ENCODE results near the gene GMPR2. TPM values are rescaled to one million over a fixed set of nuclear protein-coding genes. Genes with fewer than 3 reads are reported as not detected.

The GMPR2 gene
- total RNA-seq, 1 experiment from 2014 or later = 76.9 TPM

GRCh38 chr14:24204163-24205146, 28.3 kb upstream of the GMPR2 start:
- H3K9me3 ChIP-seq = peaks cover 6% of the 10 kb centered on the region
- no peaks in the 10 kb centered on the region for H3K27me3 Mint-ChIP-seq (ENCODE audit: insufficient read depth, unreplicated experiment)
- peaks cover 21% of the 10 kb centered on the region for H3K9me3 Mint-ChIP-seq (ENCODE audit: unreplicated experiment)
- TF ChIP-seq CTCF (IDR thresholded peaks at IDR 0.05; ENCODE audit: insufficient read depth in 1 of 2, low read depth in 1 of 2, low read length in 1 of 2, severe bottlenecking in 1 of 2, unreplicated experiment in 1 of 2) = no peak
- H3K27me3 ChIP-seq (replicated peaks; ENCODE audit: control insufficient read depth, insufficient read depth, low read length) = no peaks in the 10 kb centered on the region
- peaks cover 3% of the 10 kb centered on the region for H3K36me3 ChIP-seq (ENCODE audit: control insufficient read depth, insufficient read depth, low read length)
- POLR2A ChIA-PET = no interaction called here
- H3K27ac Mint-ChIP-seq (ENCODE audit: unreplicated experiment) = no peak overlapping the region
- CTCF ChIA-PET = interaction anchor here (0.7 kb wide), 1 partner anchor 272 kb away, joined by 4 read pairs; no protein-coding TSS in a partner anchor
- no peaks in the 10 kb centered on the region for H3K4me1 ChIP-seq
- H3K4me3 Mint-ChIP-seq (ENCODE audit: unreplicated experiment) = no peak overlapping the region
- intact Hi-C loops (cut with micrococcal nuclease; ENCODE audit: unreplicated experiment) = no loop called here
- peaks cover 60% of the 10 kb centered on the region for H3K36me3 Mint-ChIP-seq (ENCODE audit: insufficient read depth, unreplicated experiment)
- DNase-seq = no peak
- H3K4me3 ChIP-seq (ENCODE audit: low read depth, low read length) = no peak overlapping the region
- no TSS peak for BruUV-seq (replicated peaks)
- no peaks in the 10 kb centered on the region for H3K4me1 Mint-ChIP-seq (ENCODE audit: low read depth, unreplicated experiment)

- CTCF ChIA-PET = no interaction called here
- no peak for DNase-seq
- Mint-ChIP-seq H3K36me3 (ENCODE audit: insufficient read depth, unreplicated experiment) (peaks cover 52% of the 10 kb centered on the region), H3K9me3 (ENCODE audit: unreplicated experiment) (peaks cover 15% of the 10 kb centered on the region), H3K4me1 (ENCODE audit: low read depth, unreplicated experiment) (no peaks in the 10 kb centered on the region), H3K4me3 (ENCODE audit: unreplicated experiment) (no peak overlapping the region), H3K27me3 (ENCODE audit: insufficient read depth, unreplicated experiment) (no peaks in the 10 kb centered on the region), H3K27ac (ENCODE audit: unreplicated experiment) (no peak overlapping the region)
- Histone ChIP-seq H3K27me3 (replicated peaks; ENCODE audit: control insufficient read depth, insufficient read depth, low read length) (no peaks in the 10 kb centered on the region), H3K36me3 (ENCODE audit: control insufficient read depth, insufficient read depth, low read length) (peaks cover 4% of the 10 kb centered on the region), H3K4me3 (ENCODE audit: low read depth, low read length) (no peak overlapping the region), H3K4me1 (no peaks in the 10 kb centered on the region), H3K9me3 (peaks cover 6% of the 10 kb centered on the region)
- no peak for TF ChIP-seq CTCF (IDR thresholded peaks at IDR 0.05; ENCODE audit: insufficient read depth in 1 of 2, low read depth in 1 of 2, low read length in 1 of 2, severe bottlenecking in 1 of 2, unreplicated experiment in 1 of 2)
- BruUV-seq (replicated peaks) = no TSS peak
- POLR2A ChIA-PET = no interaction called here
- intact Hi-C loops (cut with micrococcal nuclease; ENCODE audit: unreplicated experiment) = no loop called here
Observed at GRCh38 chr14:24206260-24207103, 26.2 kb upstream of the GMPR2 start.

- ChIA-PET POLR2A (no interaction called here), CTCF (no interaction called here)
- H3K36me3 ChIP-seq (ENCODE audit: control insufficient read depth, insufficient read depth, low read length) = peaks cover 4% of the 10 kb centered on the region
- BruUV-seq (replicated peaks) = no TSS peak
- TF ChIP-seq CTCF (IDR thresholded peaks at IDR 0.05; ENCODE audit: insufficient read depth in 1 of 2, low read depth in 1 of 2, low read length in 1 of 2, severe bottlenecking in 1 of 2, unreplicated experiment in 1 of 2) = no peak
- Mint-ChIP-seq H3K27me3 (ENCODE audit: insufficient read depth, unreplicated experiment) (no peaks in the 10 kb centered on the region), H3K27ac (ENCODE audit: unreplicated experiment) (no peak overlapping the region), H3K4me3 (ENCODE audit: unreplicated experiment) (no peak overlapping the region), H3K36me3 (ENCODE audit: insufficient read depth, unreplicated experiment) (peaks cover 52% of the 10 kb centered on the region), H3K9me3 (ENCODE audit: unreplicated experiment) (peaks cover 12% of the 10 kb centered on the region), H3K4me1 (ENCODE audit: low read depth, unreplicated experiment) (no peaks in the 10 kb centered on the region)
- intact Hi-C loops (cut with micrococcal nuclease; ENCODE audit: unreplicated experiment) = no loop called here
- no peaks in the 10 kb centered on the region for H3K4me1 ChIP-seq
- peaks cover 6% of the 10 kb centered on the region for H3K9me3 ChIP-seq
- H3K4me3 ChIP-seq (ENCODE audit: low read depth, low read length) = no peak overlapping the region
- no peak for DNase-seq
- H3K27me3 ChIP-seq (replicated peaks; ENCODE audit: control insufficient read depth, insufficient read depth, low read length) = no peaks in the 10 kb centered on the region
Observed at GRCh38 chr14:24207104-24207551, 25.6 kb upstream of the GMPR2 start.

All from Caco-2 (cell line).